ENCODE results near the gene OSBPL9.
"Not testable (repeated sequence)": the region's sequence is repeated elsewhere in the genome, so short reads cannot be mapped to it uniquely, and the experiment has no call there.

Gene OSBPL9

DNA sequence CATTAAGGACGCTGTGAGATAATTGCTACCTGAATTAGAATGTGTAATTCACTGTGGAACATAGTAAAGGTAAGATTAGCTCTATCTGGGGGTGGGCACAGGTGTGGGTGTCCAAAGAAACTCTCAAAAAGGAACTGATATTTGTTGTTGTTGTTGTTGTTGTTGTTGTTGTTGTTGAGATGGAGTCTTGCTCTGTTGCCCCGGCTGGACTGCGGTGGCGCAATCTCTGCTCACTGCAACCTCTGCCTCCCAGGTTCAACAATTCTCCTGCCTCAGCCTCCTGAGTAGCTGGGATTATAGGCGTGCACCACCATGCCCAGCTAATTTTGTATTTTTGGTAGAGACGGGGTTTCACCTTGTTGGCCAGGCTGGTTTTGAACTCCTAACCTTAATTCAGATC lies 6.8 kb upstream of the OSBPL9 start:
- DNase-seq (ENCODE audit: low read depth), result not testable (repeated sequence)

GRCh38 chr1:51610637-51611036 lies 6.3 kb upstream of the OSBPL9 start:
- DNase-seq (ENCODE audit: low read depth), result no peak

DNA sequence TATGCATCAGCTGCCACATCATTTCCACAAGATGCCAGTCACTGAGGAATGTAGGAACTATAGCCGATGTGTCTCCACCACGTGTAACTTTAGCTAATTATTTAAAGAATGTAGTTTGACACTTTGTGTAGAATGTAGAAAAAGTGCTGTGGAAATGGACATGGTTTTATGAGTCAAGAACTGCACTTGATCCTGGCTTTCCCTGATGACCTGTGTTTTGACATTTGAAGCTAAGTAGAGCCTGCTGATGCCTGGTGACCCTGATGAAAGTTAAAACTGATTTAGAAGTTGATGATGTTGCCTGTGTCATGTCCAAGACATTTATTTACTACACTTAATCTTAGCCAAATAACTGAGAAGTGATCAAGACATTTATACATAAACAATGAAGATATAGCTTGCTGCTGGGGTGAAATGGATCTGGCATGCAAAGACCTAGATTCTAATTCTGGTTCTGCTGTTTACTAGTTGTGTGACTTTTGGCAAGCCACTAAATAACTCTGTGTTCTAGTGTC lies 4.4 kb upstream of the OSBPL9 start:
- DNase-seq (ENCODE audit: low read depth), result no peak

- no peak for DNase-seq (ENCODE audit: low read depth)
Observed at GRCh38 chr1:51615780-51616291, 1.1 kb upstream of the OSBPL9 start.

DNA sequence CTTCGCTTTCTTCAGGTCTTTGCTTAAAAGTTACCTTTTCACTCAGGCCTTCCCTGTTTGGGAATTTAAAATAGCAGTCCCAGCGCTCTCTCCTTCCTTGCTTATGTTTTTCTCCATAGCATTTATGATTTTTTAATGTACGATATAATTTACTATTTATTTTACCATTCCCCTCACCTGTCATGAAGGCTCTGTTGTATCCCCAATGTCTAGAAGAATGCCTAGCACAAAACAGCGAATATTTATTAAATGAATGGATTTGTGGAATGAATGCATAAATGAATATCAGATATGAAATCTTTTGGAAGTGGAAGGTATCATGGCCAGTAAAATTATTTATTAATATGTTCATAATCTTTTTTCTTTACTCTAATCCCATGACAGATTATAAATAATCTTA lies 402 bp upstream of the OSBPL9 start:
- DNase-seq (ENCODE audit: low read depth), result no peak

DNA sequence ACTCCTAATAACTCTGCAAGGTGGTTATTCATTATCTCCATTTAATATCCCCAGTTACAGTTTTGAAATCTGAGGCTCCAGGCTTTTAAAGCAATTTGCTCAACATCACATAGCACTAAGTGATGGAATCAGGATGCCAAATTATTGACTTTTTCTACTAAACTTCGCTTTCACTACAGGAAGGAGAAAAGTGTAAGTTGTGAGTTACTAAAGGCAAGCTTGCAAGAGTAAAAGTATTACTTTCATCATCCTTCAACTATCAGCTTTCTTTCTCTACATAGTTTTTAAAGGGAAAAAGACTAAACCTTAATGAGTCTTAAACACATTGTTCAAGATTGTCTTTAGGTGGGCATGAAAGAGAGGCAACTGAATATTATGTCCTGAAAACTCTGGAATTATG lies 1.8 kb downstream of the OSBPL9 start:
- no peak for DNase-seq (ENCODE audit: low read depth)

- no peak for DNase-seq (ENCODE audit: low read depth)
Observed at GRCh38 chr1:51620470-51620869, 3.6 kb downstream of the OSBPL9 start.

DNA sequence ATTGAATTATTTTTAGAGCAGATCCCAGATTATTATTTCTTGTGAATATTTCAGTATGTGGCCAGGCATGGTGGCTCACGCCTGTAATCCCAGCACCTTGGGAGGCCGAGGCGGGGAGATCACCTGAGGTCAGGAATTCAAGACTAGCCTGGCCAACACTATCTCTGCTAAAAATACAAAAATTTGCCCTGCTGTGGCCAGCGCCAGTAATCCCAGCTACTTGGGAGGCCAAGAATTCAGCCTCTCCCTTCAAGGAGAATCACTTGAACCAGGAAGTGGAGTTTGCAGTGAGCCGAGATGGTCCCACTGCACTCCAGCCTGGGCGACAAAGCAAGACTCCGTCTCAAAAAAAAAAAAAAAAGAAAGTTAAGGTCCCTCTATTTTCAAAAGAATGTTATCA lies 4.3 kb downstream of the OSBPL9 start:
- no peak for DNase-seq (ENCODE audit: low read depth)

- DNase-seq (ENCODE audit: low read depth), result no peak
Observed at GRCh38 chr1:51621841-51622454, 5.1 kb downstream of the OSBPL9 start.

DNA sequence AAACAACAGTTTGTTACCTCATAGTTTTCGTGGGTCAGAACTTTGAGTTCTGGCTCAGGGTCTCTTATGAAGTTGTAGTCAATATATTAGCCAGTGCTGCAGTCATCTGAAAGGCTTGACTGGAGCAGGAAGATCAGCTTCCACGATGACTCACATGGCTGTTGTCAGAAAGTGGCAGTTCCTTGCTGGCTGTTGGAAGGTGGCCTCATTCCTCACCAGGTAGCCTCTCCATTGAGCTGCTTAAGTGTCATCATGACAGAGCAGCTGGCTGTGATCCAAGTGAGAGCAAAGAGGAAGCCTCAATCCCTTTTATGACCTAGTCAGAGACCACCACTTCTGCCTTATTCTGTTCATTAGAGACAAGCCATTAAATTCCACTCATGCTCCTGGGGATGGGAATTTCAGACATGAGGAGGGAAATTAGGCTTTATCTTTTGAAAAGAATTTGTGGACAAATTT lies 5.6 kb downstream of the OSBPL9 start:
- DNase-seq (ENCODE audit: low read depth), result no peak

GRCh38 chr1:51623025-51623424 lies 6.1 kb downstream of the OSBPL9 start:
- no peak for DNase-seq (ENCODE audit: low read depth)

DNA sequence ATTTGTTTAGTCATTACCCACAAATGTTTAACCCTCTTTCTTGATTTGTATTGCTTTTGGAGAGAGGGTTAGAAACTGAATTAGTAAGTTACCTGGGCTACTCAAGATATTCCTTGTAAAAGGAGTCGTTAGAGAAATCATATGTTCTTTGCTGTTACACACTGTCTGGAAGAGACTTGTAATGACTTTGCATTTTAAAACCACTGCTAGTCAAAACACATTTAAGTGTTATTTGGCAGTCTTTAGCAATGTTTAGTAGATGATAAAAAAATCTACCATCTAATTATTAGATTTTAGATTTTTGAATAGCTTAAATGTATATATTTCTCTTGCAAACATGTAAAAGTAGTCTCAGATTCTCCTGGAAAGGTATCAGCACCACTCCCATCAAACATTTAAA lies 6.6 kb downstream of the OSBPL9 start:
- DNase-seq (ENCODE audit: low read depth), result no peak

DNA sequence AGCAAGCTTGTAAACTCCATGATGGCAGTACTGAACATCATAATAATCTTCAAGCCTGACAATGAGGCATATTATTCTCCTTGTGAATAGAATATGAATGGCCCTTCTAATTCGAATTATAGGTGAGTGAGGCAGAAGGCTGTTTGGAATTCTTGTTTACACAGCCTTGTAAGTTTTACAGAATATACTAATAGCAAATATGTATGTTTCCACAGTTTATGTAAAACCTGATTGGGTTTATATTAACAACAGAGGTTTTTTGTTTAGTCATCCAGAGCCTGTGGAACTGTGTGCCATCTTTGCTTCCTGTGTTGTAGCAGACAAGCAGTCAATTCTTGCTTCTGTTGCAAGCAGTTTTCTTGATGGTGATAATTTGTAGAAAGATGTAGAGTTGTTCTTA lies 8.0 kb downstream of the OSBPL9 start:
- DNase-seq (ENCODE audit: low read depth), result no peak

DNA sequence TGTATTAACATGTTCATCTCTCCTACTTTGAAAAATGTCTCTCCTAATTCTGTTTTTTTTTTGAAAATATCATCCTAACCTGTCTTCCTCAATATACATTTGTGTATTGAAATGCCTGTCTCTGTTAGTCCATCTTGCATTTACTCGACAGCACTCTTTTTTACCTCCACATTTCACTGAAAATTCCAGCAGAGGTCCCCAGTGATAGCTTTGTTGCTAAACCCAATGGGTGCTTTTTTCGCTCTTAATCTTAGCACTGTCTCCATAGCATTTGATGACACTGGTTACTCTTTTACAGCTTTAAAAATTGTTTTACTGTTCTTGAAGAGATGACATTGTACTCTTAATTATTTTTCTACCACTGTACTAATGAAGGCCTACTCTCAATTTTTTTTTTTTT lies 10.8 kb downstream of the OSBPL9 start:
- DNase-seq (ENCODE audit: low read depth), result no peak

DNA sequence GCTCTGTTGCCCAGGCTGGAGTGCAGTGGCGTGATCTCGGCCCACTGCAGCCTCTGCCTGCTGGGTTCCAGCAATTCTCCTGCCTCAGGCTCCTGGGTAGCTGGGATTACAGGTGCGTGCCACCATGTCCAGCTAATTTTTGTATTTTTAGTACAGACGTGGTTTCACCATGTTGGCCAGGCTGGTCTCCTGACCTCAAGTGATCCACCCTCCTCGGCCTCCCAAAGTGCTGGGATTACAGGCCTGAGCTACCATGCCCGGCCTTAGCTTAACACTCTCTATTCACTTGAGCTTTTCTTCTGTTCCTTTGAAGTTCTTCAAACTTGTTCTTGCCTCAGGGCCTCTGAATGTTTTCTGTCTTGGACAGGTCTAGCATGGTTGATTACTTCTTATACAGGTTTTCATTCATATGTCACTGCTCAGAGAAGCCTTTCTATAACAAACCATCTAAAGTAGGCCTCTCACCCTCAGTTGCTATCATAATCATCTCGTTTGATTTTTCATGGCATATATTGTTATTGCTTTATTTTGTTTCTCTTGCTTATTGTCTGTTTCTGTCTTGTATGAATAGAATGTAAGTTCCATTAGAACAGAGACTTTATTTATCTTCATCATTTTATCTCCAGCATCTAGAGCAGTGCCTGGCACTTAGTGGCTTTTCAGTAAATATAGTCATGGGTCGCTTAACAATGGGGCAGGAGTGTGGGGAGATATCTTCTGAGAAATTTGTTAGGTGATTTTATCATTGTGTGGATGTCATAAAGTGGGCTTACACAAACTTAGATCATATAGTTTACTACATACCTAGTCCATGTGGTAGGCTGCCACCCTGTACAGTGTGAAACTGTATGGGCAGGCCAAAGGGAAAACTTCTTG lies 12.1 kb downstream of the OSBPL9 start:
- DNase-seq (ENCODE audit: low read depth), result no peak

DNA sequence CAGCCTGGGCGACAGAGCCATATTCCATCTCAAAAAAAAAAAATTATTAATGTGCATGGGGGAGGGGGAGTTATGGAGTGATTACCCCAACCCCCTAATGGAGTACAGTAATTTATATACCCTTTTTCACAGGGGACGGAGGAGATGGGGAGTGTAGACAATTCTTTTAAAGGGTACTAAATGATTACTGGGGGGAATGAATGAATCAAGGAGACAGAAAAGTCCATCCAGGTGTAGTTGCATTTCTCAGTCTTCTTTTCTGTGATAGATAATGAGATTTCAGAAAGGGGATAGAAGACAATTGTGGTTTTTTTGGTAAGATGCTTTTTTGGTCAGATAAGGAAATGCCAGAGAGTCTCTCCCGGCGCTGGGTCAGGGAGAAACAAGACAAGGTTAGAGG lies 13.0 kb downstream of the OSBPL9 start:
- DNase-seq (ENCODE audit: low read depth), result no peak

- no peak for DNase-seq (ENCODE audit: low read depth)
Observed at GRCh38 chr1:51630393-51630792, 13.5 kb downstream of the OSBPL9 start.

- DNase-seq (ENCODE audit: low read depth), result no peak
Observed at GRCh38 chr1:51630922-51631321, 14.0 kb downstream of the OSBPL9 start.

DNA sequence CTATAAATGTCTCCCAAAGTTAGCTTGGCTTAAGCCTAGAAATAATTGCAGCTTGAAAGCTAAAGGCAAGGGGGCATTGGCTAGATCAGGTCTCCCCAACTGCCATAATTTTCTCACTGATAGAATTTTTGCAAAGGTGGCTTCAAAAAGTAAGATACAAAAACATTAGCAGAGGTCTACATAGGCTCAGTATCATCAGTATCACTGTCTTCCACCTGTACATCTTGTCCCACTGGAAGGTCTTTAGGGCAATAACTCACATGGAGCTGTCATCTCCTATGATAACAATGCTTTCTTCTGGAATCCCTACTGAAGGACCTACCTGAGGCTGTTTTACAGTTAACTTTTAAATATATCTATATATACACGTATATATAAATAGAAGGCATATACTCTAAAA lies 14.9 kb downstream of the OSBPL9 start:
- DNase-seq (ENCODE audit: low read depth), result no peak

DNA sequence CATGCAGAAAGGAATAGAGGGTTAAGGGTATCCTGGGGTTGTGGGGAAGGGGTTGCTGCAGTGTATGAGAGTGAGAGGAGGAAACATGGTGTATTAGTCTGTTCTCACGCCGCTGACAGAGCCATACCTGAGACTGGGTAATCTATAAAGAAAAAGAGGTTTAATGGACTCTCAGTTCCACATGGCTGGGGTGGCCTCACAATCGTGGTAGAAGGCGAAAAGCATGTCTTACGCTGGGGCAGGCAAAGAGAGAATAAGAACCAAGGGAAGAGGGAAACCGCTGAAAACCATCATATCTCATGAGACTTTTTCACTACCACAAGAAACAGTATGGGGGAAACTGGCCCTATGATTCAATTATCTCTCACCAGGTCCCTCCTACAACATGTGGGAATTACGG lies 17.7 kb downstream of the OSBPL9 start:
- DNase-seq (ENCODE audit: low read depth), result no peak

GRCh38 chr1:51635615-51636014 lies 18.7 kb downstream of the OSBPL9 start:
- no peak for DNase-seq (ENCODE audit: low read depth)

DNA sequence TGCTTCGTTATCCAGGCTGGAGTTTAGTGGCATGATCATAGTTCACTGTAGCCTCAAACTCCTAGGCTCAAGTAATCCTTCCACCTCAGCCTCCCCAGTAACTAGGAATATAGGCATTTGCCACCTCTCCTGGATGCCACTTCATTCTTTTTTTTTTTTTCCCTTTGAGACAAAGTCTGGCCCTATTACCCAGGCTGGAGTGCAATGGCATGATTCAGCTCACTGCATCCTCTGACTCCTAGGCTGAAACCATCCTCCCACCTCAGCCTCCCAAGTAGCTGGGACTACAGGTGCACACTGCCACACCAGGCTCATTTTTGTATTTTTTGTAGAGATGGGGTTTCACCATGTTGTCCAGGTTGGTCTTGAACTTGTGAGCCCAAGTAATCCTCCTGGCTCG lies 19.3 kb downstream of the OSBPL9 start:
- DNase-seq (ENCODE audit: low read depth), result no peak
